H1 (cell line): Measurements from ENCODE around the gene INF2. TPM values are rescaled to one million over a fixed set of nuclear protein-coding genes. Genes with fewer than 3 reads are reported as not detected.

Source experiments
- ASH2L ChIP-seq: fragments of 200-600, 300-600 bp; sonication (generic); IDR thresholded peaks from one replicate; pipeline ENCODE4 v1.7.1; 2017; ENCODE audit warnings: low read length
- MAFK ChIP-seq: IDR thresholded peaks from 2 replicates; pipeline ENCODE4 v1.6.1; 2012; ENCODE audit warnings: low read depth, mild to moderate bottlenecking, improper control_type of control experiment, low read length
- polyA plus RNA-seq, 7 experiments: library from polyadenylated mRNA; depleted of rRNA in 3 of 7; stranded (reverse) in 5 of 7; unstranded in 2 of 7; fragments of >200 nt in 5 of 7; fragments of 200-250 nt in 2 of 7; gene quantifications; 1 replicate in 5 of 7; 2 replicates in 1 of 7; 4 replicates in 1 of 7; pipeline versions ENCODE4 v1.2.1 to v1.2.3, GENCODE V29; 2011 to 2013; ENCODE audit warnings: missing spikeins in 2 of 7, mixed read lengths in 2 of 7
- total RNA-seq: library from RNA; stranded (reverse); fragmentation: NEBNext Ultra II Directional; extraction: Animal tissue kit (Norgen Biotek cat#: 25700); gene quantifications from 2 replicates; pipeline ENCODE4 v1.2.1, GENCODE V29; 2021

INF2 gene
- total and polyA plus RNA-seq, 2 of the 8 experiments (the other 6 are each of a cell fraction or from before 2014, with no cell fraction given): 29.1 to 59.5 TPM

DNA sequence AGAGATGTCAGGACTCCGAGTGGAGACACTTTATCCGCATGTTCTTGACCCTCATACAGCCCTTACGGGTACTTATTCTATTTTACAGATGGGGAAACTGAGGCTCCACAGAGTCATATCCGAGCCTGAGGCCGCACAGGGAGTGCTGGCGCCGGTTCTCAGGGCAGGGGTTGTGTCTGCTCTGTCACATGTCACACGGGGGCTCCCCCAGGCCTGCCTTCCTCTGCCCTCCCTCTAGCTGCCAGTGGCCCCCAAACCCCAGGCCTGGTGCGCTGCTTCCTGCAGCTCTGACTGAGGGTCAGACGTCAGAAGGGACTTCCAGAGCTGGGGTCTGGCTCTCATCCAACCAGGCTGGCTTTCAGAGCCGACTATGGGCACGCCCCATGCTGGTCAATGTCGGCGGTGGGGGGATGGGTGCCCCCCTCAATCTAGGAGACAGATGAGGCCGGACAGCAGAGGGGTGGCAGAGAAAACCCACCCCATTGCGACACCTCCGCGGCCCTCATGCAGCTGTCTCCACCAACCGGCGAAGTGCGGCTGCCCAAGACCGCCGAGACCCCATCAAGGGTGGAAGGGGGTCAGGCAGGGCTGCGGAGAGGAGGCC, 811 bp upstream of the INF2 start (continued):
- TF ChIP-seq MAFK: no peak
- TF ChIP-seq ASH2L: no peak
- TF ChIP-seq, all 59 proteins: peak for 2
